Osteocyte (in vitro differentiated cells): ENCODE data around the gene CD200R1. TPM values are rescaled to one million over a fixed set of nuclear protein-coding genes. Genes with fewer than 3 reads are reported as not detected.

ENCODE experiments used
- DNase-seq: peaks from one replicate; pipeline ENCODE4 v3.0.0; 2021; ENCODE audit warnings: mixed read lengths; ENCODE audit not compliant: unreplicated experiment; ENCODE audit errors: extremely low spot score
- H3K27ac Mint-ChIP-seq: one replicate; pipeline ENCODE4 v1.8.0; 2021; ENCODE audit warnings: mild to moderate bottlenecking, mixed read lengths; ENCODE audit not compliant: unreplicated experiment
- H3K27me3 Mint-ChIP-seq: one replicate; pipeline ENCODE4 v1.8.0; 2021; ENCODE audit warnings: mixed read lengths; ENCODE audit not compliant: unreplicated experiment
- H3K36me3 Mint-ChIP-seq: one replicate; pipeline ENCODE4 v1.8.0; 2021; ENCODE audit warnings: mixed read lengths; ENCODE audit not compliant: unreplicated experiment
- H3K4me1 Mint-ChIP-seq: one replicate; pipeline ENCODE4 v1.8.0; 2021; ENCODE audit warnings: mixed read lengths; ENCODE audit not compliant: unreplicated experiment
- H3K4me3 Mint-ChIP-seq: one replicate; pipeline ENCODE4 v1.8.0; 2021; ENCODE audit warnings: mild to moderate bottlenecking, moderate library complexity, mixed read lengths; ENCODE audit not compliant: unreplicated experiment
- H3K9me3 Mint-ChIP-seq: one replicate; pipeline ENCODE4 v1.8.0; 2021; ENCODE audit warnings: mixed read lengths; ENCODE audit not compliant: unreplicated experiment
- CTCF ChIP-seq: fragments of 200-600 bp; sonication (generic); IDR thresholded peaks from 2 replicates; pipeline ENCODE4 v1.5.0; 2021; ENCODE audit warnings: antibody characterized with exemption, mild to moderate bottlenecking, moderate library complexity
- total RNA-seq: library from RNA; stranded (reverse); gene quantifications from 2 replicates; pipeline ENCODE4 v1.2.1, GENCODE V29; 2021

Gene CD200R1
- total RNA-seq, 1 donor from 2014 or later: not detected

GRCh38 chr3:112889357-112889756 lies 85.5 kb downstream of the CD200R1 start:
- DNase-seq: no peak
- Mint-ChIP-seq H3K4me1 (peaks cover 27% of the 10 kb centered on the region), H3K27me3 (no peaks in the 10 kb centered on the region), H3K27ac (no peak overlapping the region), H3K4me3 (no peak overlapping the region), H3K36me3 (no peaks in the 10 kb centered on the region), H3K9me3 (no peaks in the 10 kb centered on the region)
- TF ChIP-seq CTCF: no peak

GRCh38 chr3:112888381-112889085 lies 86.4 kb downstream of the CD200R1 start:
- Mint-ChIP-seq H3K27ac (no peak overlapping the region), H3K4me1 (peaks cover 29% of the 10 kb centered on the region), H3K27me3 (no peaks in the 10 kb centered on the region), H3K36me3 (no peaks in the 10 kb centered on the region), H3K9me3 (no peaks in the 10 kb centered on the region), H3K4me3 (no peak overlapping the region)
- TF ChIP-seq CTCF: no peak
- no peak for DNase-seq

GRCh38 chr3:112884678-112885290 lies 90.1 kb downstream of the CD200R1 start:
- no peak for TF ChIP-seq CTCF
- H3K36me3 Mint-ChIP-seq: no peaks in the 10 kb centered on the region
- H3K9me3 Mint-ChIP-seq: peaks cover 7% of the 10 kb centered on the region
- H3K27me3 Mint-ChIP-seq: peaks cover 14% of the 10 kb centered on the region
- no peak overlapping the region for H3K27ac Mint-ChIP-seq
- peaks cover 27% of the 10 kb centered on the region for H3K4me1 Mint-ChIP-seq
- no peak overlapping the region for H3K4me3 Mint-ChIP-seq
- no peak for DNase-seq

- Mint-ChIP-seq H3K9me3 (peaks cover 9% of the 10 kb centered on the region), H3K27me3 (peaks cover 14% of the 10 kb centered on the region), H3K27ac (no peak overlapping the region), H3K36me3 (no peaks in the 10 kb centered on the region), H3K4me3 (no peak overlapping the region), H3K4me1 (peaks cover 4% of the 10 kb centered on the region)
- DNase-seq: no peak
- TF ChIP-seq CTCF: no peak
Measured at GRCh38 chr3:112881891-112882290, 93.0 kb downstream of the CD200R1 start.

- Mint-ChIP-seq H3K27ac (no peak overlapping the region), H3K4me3 (no peak overlapping the region), H3K36me3 (no peaks in the 10 kb centered on the region), H3K27me3 (peaks cover 41% of the 10 kb centered on the region), H3K4me1 (no peaks in the 10 kb centered on the region), H3K9me3 (peaks cover 13% of the 10 kb centered on the region)
- no peak for TF ChIP-seq CTCF
- no peak for DNase-seq
Measured at GRCh38 chr3:112875561-112875960, 99.3 kb downstream of the CD200R1 start.
